Tibial artery (tissue), 4 donors: ENCODE results near the gene SYDE1.
"Not testable (repeated sequence)": the region's sequence is repeated elsewhere in the genome, so short reads cannot be mapped to it uniquely, and the experiment has no call there.

ENCODE experiments used
- DNase-seq, 2 donors: peaks; one replicate each; pipeline ENCODE4 v3.0.0-alpha.2; 2019
- H3K27ac ChIP-seq, 2 donors: fragments of 200-600 bp; sonication (generic) in 1 of 2; 1 replicate in 1 of 2; 2 replicates in 1 of 2; pipeline ENCODE4 v1.5.1; 2018 to 2019; ENCODE audit warnings: mild to moderate bottlenecking in 1 of 2
- H3K27me3 ChIP-seq, 2 donors: fragments of 200-600 bp; sonication (generic) in 1 of 2; one replicate each; pipeline versions ENCODE4 v1.5.1 to v1.6.0; 2016 to 2019
- H3K36me3 ChIP-seq, 3 donors: fragments of 200-600 bp; sonication (generic) in 2 of 3; one replicate each; pipeline ENCODE4 v1.5.1; 2016 to 2019; ENCODE audit warnings: mild to moderate bottlenecking in 2 of 3
- H3K4me1 ChIP-seq, 4 donors: fragments of 200-600 bp; sonication (generic) in 2 of 4; 1 replicate in 3 of 4; 2 replicates in 1 of 4; pipeline ENCODE4 v1.5.1; 2016 to 2019
- H3K4me3 ChIP-seq, 2 donors: fragments of 200-600 bp; sonication (generic) in 1 of 2; 1 replicate in 1 of 2; 2 replicates in 1 of 2; pipeline ENCODE4 v1.5.1; 2018 to 2019; ENCODE audit warnings: mild to moderate bottlenecking in 2 of 2
- H3K9me3 ChIP-seq, 3 donors: fragments of 200-600 bp; sonication (generic) in 1 of 3; one replicate each; pipeline ENCODE4 v1.5.1; 2016 to 2019
- CTCF ChIP-seq, 2 experiments: fragments of 200-600 bp in 1 of 2; fragments of 450-650 bp in 1 of 2; IDR thresholded peaks; one replicate each; pipeline ENCODE4 v1.5.1; 2017 to 2019; ENCODE audit warnings: antibody characterized with exemption in 2 of 2, mild to moderate bottlenecking in 1 of 2, moderate library complexity in 1 of 2
- intact Hi-C: fragments of 100-400 bp; cut with DNase I; formaldehyde crosslinking; loops from one replicate; pipeline ENCODE4 v1.15.0; 2023; ENCODE audit warnings: low total_unique reads

The SYDE1 gene

GRCh38 chr19:15107061-15108010 is at the start of gene SYDE1:
SYDE1 (plus strand) TSS chr19:15107401; CDS start chr19:15107434, 33 bp downstream.
- peak in 1 of 2 donors; percentile 80 for DNase-seq
- intact Hi-C loops = loop anchor here (5.0 kb wide), 1 partner anchor 145 kb away; no protein-coding TSS in a partner anchor
- H3K27ac ChIP-seq = peak within 1 kb of the TSS; percentile 90 to 92
- H3K4me1 ChIP-seq = peaks cover 0 to 29% (median 10%) of the 10 kb centered on the region in 4 donors
- H3K36me3 ChIP-seq = peaks cover 17 to 37% (median 30%) of the 10 kb centered on the region in 3 donors
- H3K4me3 ChIP-seq = peak within 1 kb of the TSS; percentile 93 to 99
- TF ChIP-seq CTCF (IDR thresholded peaks at IDR 0.05) = no peak
- H3K27me3 ChIP-seq = no peaks in the 10 kb centered on the region
- H3K9me3 ChIP-seq = peaks cover 6 to 14% (median 7%) of the 10 kb centered on the region in 3 donors

- TF ChIP-seq CTCF (IDR thresholded peaks at IDR 0.05) = no peak
- no peaks in the 10 kb centered on the region for H3K9me3 ChIP-seq
- peaks cover 0 to 26% of the 10 kb centered on the region in 2 donors for H3K27me3 ChIP-seq
- H3K4me3 ChIP-seq = no peak overlapping the region
- H3K36me3 ChIP-seq = no peaks in the 10 kb centered on the region
- no peak overlapping the region for H3K27ac ChIP-seq
- intact Hi-C loops = no loop called here
- no peak for DNase-seq
- no peaks in the 10 kb centered on the region for H3K4me1 ChIP-seq
These were observed 45.2 kb upstream of the SYDE1 start for GRCh38 chr19:15062036-15062435.

- H3K27me3 ChIP-seq = peaks cover 0 to 17% of the 10 kb centered on the region in 2 donors
- DNase-seq, intact Hi-C loops: not testable (repeated sequence)
These were observed 36.8 kb upstream of the SYDE1 start for GRCh38 chr19:15070386-15070785.

GRCh38 chr19:15072930-15073647 is 34.1 kb upstream of the SYDE1 start:
- no peak for DNase-seq
- intact Hi-C loops = no loop called here
- no peak for TF ChIP-seq CTCF (IDR thresholded peaks at IDR 0.05)
- Histone ChIP-seq H3K9me3 (no peaks in the 10 kb centered on the region), H3K27me3 (peaks cover 0 to 20% of the 10 kb centered on the region in 2 donors), H3K36me3 (no peaks in the 10 kb centered on the region), H3K4me3 (no peak overlapping the region), H3K27ac (no peak overlapping the region), H3K4me1 (no peaks in the 10 kb centered on the region)

More at GRCh38 chr19:15070386-15070785, 36.8 kb upstream of the SYDE1 start:
- H3K4me3 ChIP-seq, H3K27ac ChIP-seq, H3K9me3 ChIP-seq, H3K36me3 ChIP-seq, H3K4me1 ChIP-seq: not testable (repeated sequence)

- H3K27me3 ChIP-seq = peaks cover 0 to 18% of the 10 kb centered on the region in 2 donors
- no peak overlapping the region for H3K4me3 ChIP-seq
- intact Hi-C loops = no loop called here
- H3K27ac ChIP-seq = no peak overlapping the region
- no peaks in the 10 kb centered on the region for H3K4me1 ChIP-seq
- TF ChIP-seq CTCF (IDR thresholded peaks at IDR 0.05) = no peak
- no peak for DNase-seq
- H3K9me3 ChIP-seq = no peaks in the 10 kb centered on the region
- no peaks in the 10 kb centered on the region for H3K36me3 ChIP-seq
These were observed 32.8 kb upstream of the SYDE1 start for GRCh38 chr19:15074371-15074770.
